HepG2 (cell line): Measurements from ENCODE around the gene CDH2. TPM values are rescaled to one million over a fixed set of nuclear protein-coding genes. Genes with fewer than 3 reads are reported as not detected.

Experiments
- CBFB ChIP-seq: sonication (generic); formaldehyde crosslinking; IDR thresholded peaks from 2 replicates; pipeline ENCODE4 v1.4.0; 2020; ENCODE audit warnings: missing genetic modification reagents
- CTCF ChIP-seq: sonication (generic); formaldehyde crosslinking; IDR thresholded peaks from 2 replicates; pipeline ENCODE4 v1.5.0; 2020; ENCODE audit warnings: mild to moderate bottlenecking, missing genetic modification reagents, moderate library complexity
- DDIT3 ChIP-seq: sonication (generic); formaldehyde crosslinking; IDR thresholded peaks from 2 replicates; pipeline ENCODE4 v1.4.0; 2020; ENCODE audit warnings: mild to moderate bottlenecking, missing genetic modification reagents
- EEA1 ChIP-seq: sonication (generic); formaldehyde crosslinking; IDR thresholded peaks from 2 replicates; pipeline ENCODE4 v1.5.1; 2020; ENCODE audit warnings: mild to moderate bottlenecking, missing genetic modification reagents, borderline replicate concordance
- FOSL1 ChIP-seq: sonication (generic); formaldehyde crosslinking; IDR thresholded peaks from 2 replicates; pipeline ENCODE4 v1.9.0; 2021; ENCODE audit warnings: missing genetic modification reagents, borderline replicate concordance
- HBP1 ChIP-seq: IDR thresholded peaks from 2 replicates; pipeline ENCODE4 v1.6.1; 2016; ENCODE audit warnings: low read depth, control low read depth
- NFYC ChIP-seq: IDR thresholded peaks from 2 replicates; pipeline ENCODE4 v1.6.1; 2016; ENCODE audit warnings: missing genetic modification reagents, missing compliant biosample characterization
- PHF20 ChIP-seq: sonication (generic); formaldehyde crosslinking; IDR thresholded peaks from 2 replicates; pipeline ENCODE4 v1.5.0; 2020; ENCODE audit warnings: mild to moderate bottlenecking, missing genetic modification reagents
- PITX1 ChIP-seq: sonication (generic); formaldehyde crosslinking; IDR thresholded peaks from 2 replicates; pipeline ENCODE4 v1.5.1; 2020; ENCODE audit warnings: mild to moderate bottlenecking, missing genetic modification reagents
- REPIN1 ChIP-seq: sonication (generic); formaldehyde crosslinking; IDR thresholded peaks from 2 replicates; pipeline ENCODE4 v1.8.0; 2022; ENCODE audit warnings: missing genetic modification reagents, low read depth, mild to moderate bottlenecking, borderline replicate concordance
- SALL2 ChIP-seq: sonication (generic); formaldehyde crosslinking; IDR thresholded peaks from 2 replicates; pipeline ENCODE4 v1.8.1; 2023; ENCODE audit warnings: mild to moderate bottlenecking, missing genetic modification reagents, inconsistent platforms
- SAP130 ChIP-seq: IDR thresholded peaks from 2 replicates; pipeline ENCODE4 v1.6.1; 2016; ENCODE audit warnings: low read depth
- SOX6 ChIP-seq, 2 experiments: fragments of 450-650 bp in 1 of 2; sonication (generic) in 1 of 2; formaldehyde crosslinking in 1 of 2; IDR thresholded peaks; 2 replicates each; pipeline versions ENCODE4 v1.4.0 to v1.6.1; 2017 to 2020; ENCODE audit warnings: antibody characterized with exemption in 1 of 2, mild to moderate bottlenecking in 1 of 2, missing genetic modification reagents in 1 of 2
- SRY ChIP-seq: sonication (generic); formaldehyde crosslinking; IDR thresholded peaks from 2 replicates; pipeline ENCODE4 v1.8.0; 2022; ENCODE audit warnings: mild to moderate bottlenecking, missing genetic modification reagents
- ZBTB1 ChIP-seq: sonication (generic); formaldehyde crosslinking; IDR thresholded peaks from 2 replicates; pipeline ENCODE4 v1.4.0; 2020; ENCODE audit warnings: missing genetic modification reagents, borderline replicate concordance
- ZEB1 ChIP-seq: IDR thresholded peaks from 2 replicates; pipeline ENCODE4 v1.6.1; 2012; ENCODE audit warnings: mild to moderate bottlenecking, low read depth, inconsistent platforms; ENCODE audit not compliant: insufficient replicate concordance
- ZFP1 ChIP-seq: IDR thresholded peaks from 2 replicates; pipeline ENCODE4 v1.6.1; 2016
- ZFP82 ChIP-seq: sonication (generic); formaldehyde crosslinking; IDR thresholded peaks from 2 replicates; pipeline ENCODE4 v1.5.1; 2020; ENCODE audit warnings: mild to moderate bottlenecking, missing genetic modification reagents, borderline replicate concordance
- ZNF235 ChIP-seq: sonication (generic); formaldehyde crosslinking; IDR thresholded peaks from 2 replicates; pipeline ENCODE4 v1.8.1; 2023; ENCODE audit warnings: mild to moderate bottlenecking, missing genetic modification reagents, borderline replicate concordance
- ZNF253 ChIP-seq: sonication (generic); formaldehyde crosslinking; IDR thresholded peaks from 2 replicates; pipeline ENCODE4 v1.8.0; 2022; ENCODE audit warnings: mild to moderate bottlenecking, missing genetic modification reagents, borderline replicate concordance
- ZNF337 ChIP-seq: sonication (generic); formaldehyde crosslinking; IDR thresholded peaks from 2 replicates; pipeline ENCODE4 v1.5.1; 2020; ENCODE audit warnings: missing genetic modification reagents, low read depth, mild to moderate bottlenecking, borderline replicate concordance
- ZNF816 ChIP-seq: sonication (generic); formaldehyde crosslinking; IDR thresholded peaks from 2 replicates; pipeline ENCODE4 v1.8.0; 2022; ENCODE audit warnings: missing genetic modification reagents, mild to moderate bottlenecking, borderline replicate concordance
- polyA plus RNA-seq, 8 experiments: library from polyadenylated mRNA; depleted of rRNA in 3 of 8; stranded (reverse) in 7 of 8; unstranded in 1 of 8; fragments of >200 nt; fragmentation: Illumina TruSeq in 4 of 8; extraction: Trizol in 4 of 8; gene quantifications; 2 replicates each; pipeline versions ENCODE4 v1.2.1 to v1.2.3, GENCODE V29; 2011 to 2016; ENCODE audit warnings: low read depth in 4 of 8, missing spikeins in 1 of 8, mixed read lengths in 1 of 8; ENCODE audit not compliant: insufficient read depth in 1 of 8
- total RNA-seq, 5 experiments: library from RNA; depleted of rRNA; stranded (reverse); fragments of >200 nt; fragmentation: Illumina TruSeq; extraction: Trizol; gene quantifications; 2 replicates each; pipeline ENCODE4 v1.2.3, GENCODE V29; 2016; ENCODE audit warnings: low read depth in 1 of 5
- TF ChIP-seq, protein P1 (sequence below): sonication (generic); formaldehyde crosslinking; IDR thresholded peaks from 2 replicates; pipeline ENCODE4 v1.5.0; 2020; ENCODE audit warnings: missing genetic modification reagents, mild to moderate bottlenecking, borderline replicate concordance
- TF ChIP-seq, protein P2 (sequence below): sonication (generic); formaldehyde crosslinking; IDR thresholded peaks from 2 replicates; pipeline ENCODE4 v1.4.0; 2020; ENCODE audit warnings: mild to moderate bottlenecking, missing genetic modification reagents
- TF ChIP-seq, protein P3 (sequence below): sonication (generic); formaldehyde crosslinking; IDR thresholded peaks from 2 replicates; pipeline ENCODE4 v1.4.0; 2020; ENCODE audit warnings: mild to moderate bottlenecking, missing genetic modification reagents

The CDH2 gene
- total and polyA plus RNA-seq, 2 of the 13 experiments (the other 11 are each of a cell fraction or from before 2014, with no cell fraction given), result 18.6 to 36.1 TPM

DNA sequence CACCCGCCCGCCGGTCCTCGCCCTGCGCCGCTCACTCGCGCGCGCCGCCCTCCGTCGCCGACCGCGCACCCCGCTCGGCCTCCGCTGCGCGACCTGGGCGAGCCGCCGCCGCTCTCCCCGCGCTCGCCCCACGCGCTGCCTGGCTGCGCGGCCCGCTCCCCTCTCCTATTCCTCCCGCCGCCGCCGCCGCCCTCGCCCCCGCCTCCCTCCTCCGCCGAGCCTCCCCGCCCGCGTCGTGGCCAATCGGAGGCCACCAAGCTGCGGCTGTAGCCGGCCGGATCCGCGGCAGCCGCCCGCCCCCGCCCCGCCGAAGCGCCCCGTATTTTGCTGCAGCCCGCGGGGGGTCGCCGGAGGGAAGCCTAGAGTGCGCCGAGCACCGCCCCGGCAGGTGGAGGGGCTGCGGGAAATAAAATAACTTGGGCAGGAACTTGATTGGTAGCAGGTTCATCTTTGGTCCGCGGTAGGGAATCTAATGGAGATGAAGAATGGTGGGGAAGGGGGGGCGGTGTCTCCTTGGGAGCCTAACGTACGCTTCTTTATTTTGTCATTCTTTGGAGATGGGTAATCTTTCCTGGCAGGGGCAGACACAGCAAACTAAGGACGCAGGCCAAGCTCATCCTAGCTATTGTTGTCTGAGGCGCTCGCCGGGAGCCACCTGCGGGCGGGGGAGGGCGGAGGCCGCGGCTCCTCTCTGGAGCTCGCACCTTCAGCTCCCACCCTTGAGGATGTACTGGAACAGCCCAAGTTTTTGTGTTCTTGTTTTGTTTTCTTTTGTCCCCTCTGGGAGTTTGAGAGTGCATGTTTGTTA lies 1.1 kb upstream of the CDH2 start (continued):
- TF ChIP-seq ZEB1 (no peak), EEA1 (CRISPR knock-in tag) (no peak), NFYC (CRISPR knock-in tag) (peak; percentile 21; the same call in 1 of the 2 replicates), ZNF816 (peak; percentile 73; the same call in 1 of the 2 replicates), SOX6 (IDR thresholded peaks at IDR 0.05) (no peak), SOX6 (CRISPR knock-in tag; IDR thresholded peaks at IDR 0.05) (peak; percentile 38; the same call in 1 of the 2 replicates), ZBTB1 (no peak), SALL2 (CRISPR knock-in tag) (no peak), PHF20 (no peak), ZFP82 (CRISPR knock-in tag) (peak; percentile 73; the same call in 1 of the 2 replicates), DDIT3 (CRISPR knock-in tag) (no peak), ZFP1 (no peak), FOSL1 (CRISPR knock-in tag) (no peak), ZNF253 (CRISPR knock-in tag) (no peak), ZNF337 (no peak), SRY (CRISPR knock-in tag) (no peak), CBFB (CRISPR knock-in tag) (no peak), ZNF235 (CRISPR knock-in tag) (no peak), SAP130 (CRISPR knock-in tag) (0 out of 2 replicates have a peak, but pooled peaks have one; percentile 11), CTCF (peak; percentile 66), PITX1 (no peak), REPIN1 (no peak), HBP1 (CRISPR knock-in tag) (no peak)
- TF ChIP-seq, protein P1, sequence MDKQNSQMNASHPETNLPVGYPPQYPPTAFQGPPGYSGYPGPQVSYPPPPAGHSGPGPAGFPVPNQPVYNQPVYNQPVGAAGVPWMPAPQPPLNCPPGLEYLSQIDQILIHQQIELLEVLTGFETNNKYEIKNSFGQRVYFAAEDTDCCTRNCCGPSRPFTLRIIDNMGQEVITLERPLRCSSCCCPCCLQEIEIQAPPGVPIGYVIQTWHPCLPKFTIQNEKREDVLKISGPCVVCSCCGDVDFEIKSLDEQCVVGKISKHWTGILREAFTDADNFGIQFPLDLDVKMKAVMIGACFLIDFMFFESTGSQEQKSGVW (CRISPR knock-in tag), result no peak
- TF ChIP-seq, protein P2, sequence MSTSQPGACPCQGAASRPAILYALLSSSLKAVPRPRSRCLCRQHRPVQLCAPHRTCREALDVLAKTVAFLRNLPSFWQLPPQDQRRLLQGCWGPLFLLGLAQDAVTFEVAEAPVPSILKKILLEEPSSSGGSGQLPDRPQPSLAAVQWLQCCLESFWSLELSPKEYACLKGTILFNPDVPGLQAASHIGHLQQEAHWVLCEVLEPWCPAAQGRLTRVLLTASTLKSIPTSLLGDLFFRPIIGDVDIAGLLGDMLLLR (CRISPR knock-in tag), result no peak
- TF ChIP-seq, protein P3, sequence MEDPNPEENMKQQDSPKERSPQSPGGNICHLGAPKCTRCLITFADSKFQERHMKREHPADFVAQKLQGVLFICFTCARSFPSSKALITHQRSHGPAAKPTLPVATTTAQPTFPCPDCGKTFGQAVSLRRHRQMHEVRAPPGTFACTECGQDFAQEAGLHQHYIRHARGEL (CRISPR knock-in tag), result no peak
